ENCODE measurements around the gene HARBI1. TPM values are rescaled to one million over a fixed set of nuclear protein-coding genes. Genes with fewer than 3 reads are reported as not detected.

HARBI1 gene
- total RNA-seq, 2 experiments from 2014 or later = 18.2 to 18.7 TPM

- H3K27ac Mint-ChIP-seq = no peak overlapping the region
- TF ChIP-seq CTCF (IDR thresholded peaks at IDR 0.05) = no peak
- H3K36me3 Mint-ChIP-seq (ENCODE audit: low read depth) = peaks cover 82% of the 10 kb centered on the region
- ATAC-seq (ENCODE audit: poor library complexity) (no peak), DNase-seq (no peak)
- no peaks in the 10 kb centered on the region for H3K9me3 Mint-ChIP-seq
- H3K4me1 ChIP-seq (ENCODE audit: insufficient read depth, low read length) = no peaks in the 10 kb centered on the region
- intact Hi-C loops (cut with DNase I, micrococcal nuclease) = no loop called here
- H3K4me1 Mint-ChIP-seq (ENCODE audit: low read depth) = no peaks in the 10 kb centered on the region
- peaks cover 71% of the 10 kb centered on the region for H3K36me3 ChIP-seq (ENCODE audit: insufficient read depth, low read length)
- ChIA-PET CTCF (interaction anchor here (1.2 kb wide), 1 partner anchor 14 kb away, joined by 7 read pairs; no protein-coding TSS in a partner anchor), POLR2A (no interaction called here)
- no peaks in the 10 kb centered on the region for H3K27me3 ChIP-seq (ENCODE audit: control insufficient read depth in 1 of 2, insufficient read depth in 2 of 2, low read length in 2 of 2)
- H3K4me3 ChIP-seq (ENCODE audit: low read length) = no peak overlapping the region
- H3K4me3 Mint-ChIP-seq = no peak overlapping the region
- H3K27me3 Mint-ChIP-seq = no peaks in the 10 kb centered on the region
- H3K9me3 ChIP-seq (ENCODE audit: control insufficient read depth in 1 of 2, insufficient read depth in 1 of 2, low read length in 2 of 2) = no peaks in the 10 kb centered on the region
- H3K27ac ChIP-seq (ENCODE audit: low read depth in 1 of 2, low read length in 2 of 2) = no peak overlapping the region
Observed at GRCh38 chr11:46657186-46657585, 40.2 kb upstream of the HARBI1 start.

- Histone ChIP-seq H3K36me3 (ENCODE audit: insufficient read depth, low read length) (peaks cover 73% of the 10 kb centered on the region), H3K27ac (ENCODE audit: low read depth in 1 of 2, low read length in 2 of 2) (no peak overlapping the region), H3K9me3 (ENCODE audit: control insufficient read depth in 1 of 2, insufficient read depth in 1 of 2, low read length in 2 of 2) (no peaks in the 10 kb centered on the region), H3K4me3 (ENCODE audit: low read length) (no peak overlapping the region), H3K27me3 (ENCODE audit: control insufficient read depth in 1 of 2, insufficient read depth in 2 of 2, low read length in 2 of 2) (no peaks in the 10 kb centered on the region), H3K4me1 (ENCODE audit: insufficient read depth, low read length) (no peaks in the 10 kb centered on the region)
- no peak for ATAC-seq (ENCODE audit: poor library complexity)
- no peaks in the 10 kb centered on the region for H3K9me3 Mint-ChIP-seq
- ChIA-PET CTCF (no interaction called here), POLR2A (no interaction called here)
- intact Hi-C loops (cut with DNase I, micrococcal nuclease) = no loop called here
- TF ChIP-seq CTCF (IDR thresholded peaks at IDR 0.05) = no peak
- DNase-seq = no peak
- H3K36me3 Mint-ChIP-seq (ENCODE audit: low read depth) = peaks cover 84% of the 10 kb centered on the region
- H3K4me1 Mint-ChIP-seq (ENCODE audit: low read depth) = no peaks in the 10 kb centered on the region
- H3K4me3 Mint-ChIP-seq = no peak overlapping the region
- H3K27ac Mint-ChIP-seq = no peak overlapping the region
- no peaks in the 10 kb centered on the region for H3K27me3 Mint-ChIP-seq
Observed at GRCh38 chr11:46655631-46656030, 38.6 kb upstream of the HARBI1 start.

- no peak overlapping the region for H3K27ac Mint-ChIP-seq
- H3K4me3 Mint-ChIP-seq = no peak overlapping the region
- Histone ChIP-seq H3K27me3 (ENCODE audit: control insufficient read depth in 1 of 2, insufficient read depth in 2 of 2, low read length in 2 of 2) (no peaks in the 10 kb centered on the region), H3K4me1 (ENCODE audit: insufficient read depth, low read length) (no peaks in the 10 kb centered on the region), H3K36me3 (ENCODE audit: insufficient read depth, low read length) (peaks cover 72% of the 10 kb centered on the region), H3K9me3 (ENCODE audit: control insufficient read depth in 1 of 2, insufficient read depth in 1 of 2, low read length in 2 of 2) (no peaks in the 10 kb centered on the region), H3K4me3 (ENCODE audit: low read length) (no peak overlapping the region), H3K27ac (ENCODE audit: low read depth in 1 of 2, low read length in 2 of 2) (no peak overlapping the region)
- ATAC-seq (ENCODE audit: poor library complexity) = no peak
- H3K4me1 Mint-ChIP-seq (ENCODE audit: low read depth) = no peaks in the 10 kb centered on the region
- no peak for DNase-seq
- intact Hi-C loops (cut with DNase I, micrococcal nuclease) = no loop called here
- peaks cover 89% of the 10 kb centered on the region for H3K36me3 Mint-ChIP-seq (ENCODE audit: low read depth)
- no peaks in the 10 kb centered on the region for H3K27me3 Mint-ChIP-seq
- CTCF ChIA-PET = interaction anchor here (0.6 kb wide), 1 partner anchor 168 kb away, joined by 3 read pairs; no protein-coding TSS in a partner anchor
- no peaks in the 10 kb centered on the region for H3K9me3 Mint-ChIP-seq
- TF ChIP-seq CTCF (IDR thresholded peaks at IDR 0.05) = no peak
- POLR2A ChIA-PET = interaction anchor here (1.2 kb wide), 1 partner anchor 31 kb away, joined by 5 read pairs; no protein-coding TSS in a partner anchor
Observed at GRCh38 chr11:46649180-46649738, 32.2 kb upstream of the HARBI1 start.
